Erythroblast (primary cell): Measurements from ENCODE around the gene ATG101.
"Not testable (repeated sequence)": the region's sequence is repeated elsewhere in the genome, so short reads cannot be mapped to it uniquely, and the experiment has no call there.

ENCODE experiments used
- DNase-seq, 2 experiments: peaks; one replicate each; lab custom pipeline; 2025; lab: John Stamatoyannopoulos, UW
- GATA1 ChIP-seq: IDR thresholded peaks from 2 replicates; pipeline ENCODE4 v1.6.1; 2011; ENCODE audit warnings: low read depth, mild to moderate bottlenecking, control low read depth, low read length, moderate library complexity
- POLR2A ChIP-seq: IDR thresholded peaks from 2 replicates; pipeline ENCODE4 v1.6.1; 2011; ENCODE audit warnings: mild to moderate bottlenecking, low read length

The ATG101 gene

GRCh38 chr12:52084491-52085231 lies 14.9 kb downstream of the ATG101 start:
- TF ChIP-seq GATA1: no peak
- no peak for TF ChIP-seq POLR2A
- DNase-seq: no peak

GRCh38 chr12:52085682-52086180 lies 16.0 kb downstream of the ATG101 start:
- DNase-seq: no peak
- TF ChIP-seq POLR2A (no peak), GATA1 (no peak)

DNA sequence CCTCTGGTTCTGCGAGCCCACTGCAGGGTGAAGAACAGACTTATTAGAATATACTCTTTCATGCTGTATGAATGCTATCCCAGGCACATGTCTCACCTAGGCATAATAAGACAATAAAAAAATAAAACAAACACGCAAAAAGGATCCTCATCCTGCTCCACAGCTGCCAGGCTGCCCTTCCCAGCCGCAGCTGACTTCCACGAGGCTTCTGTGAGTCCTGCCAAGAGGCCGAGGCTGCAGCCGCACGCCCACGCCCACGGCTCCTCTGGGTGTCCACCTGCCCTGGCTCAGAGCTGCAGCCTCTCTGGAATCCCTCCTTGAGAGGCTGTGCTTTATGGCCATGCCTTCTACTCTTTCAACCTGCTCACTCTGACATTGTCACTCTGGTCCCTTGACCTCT lies 16.6 kb downstream of the ATG101 start:
- DNase-seq: no peak
- TF ChIP-seq POLR2A (no peak), GATA1 (no peak)

- TF ChIP-seq GATA1 (no peak), POLR2A (no peak)
These were observed 17.4 kb downstream of the ATG101 start for GRCh38 chr12:52086944-52087835.

DNA sequence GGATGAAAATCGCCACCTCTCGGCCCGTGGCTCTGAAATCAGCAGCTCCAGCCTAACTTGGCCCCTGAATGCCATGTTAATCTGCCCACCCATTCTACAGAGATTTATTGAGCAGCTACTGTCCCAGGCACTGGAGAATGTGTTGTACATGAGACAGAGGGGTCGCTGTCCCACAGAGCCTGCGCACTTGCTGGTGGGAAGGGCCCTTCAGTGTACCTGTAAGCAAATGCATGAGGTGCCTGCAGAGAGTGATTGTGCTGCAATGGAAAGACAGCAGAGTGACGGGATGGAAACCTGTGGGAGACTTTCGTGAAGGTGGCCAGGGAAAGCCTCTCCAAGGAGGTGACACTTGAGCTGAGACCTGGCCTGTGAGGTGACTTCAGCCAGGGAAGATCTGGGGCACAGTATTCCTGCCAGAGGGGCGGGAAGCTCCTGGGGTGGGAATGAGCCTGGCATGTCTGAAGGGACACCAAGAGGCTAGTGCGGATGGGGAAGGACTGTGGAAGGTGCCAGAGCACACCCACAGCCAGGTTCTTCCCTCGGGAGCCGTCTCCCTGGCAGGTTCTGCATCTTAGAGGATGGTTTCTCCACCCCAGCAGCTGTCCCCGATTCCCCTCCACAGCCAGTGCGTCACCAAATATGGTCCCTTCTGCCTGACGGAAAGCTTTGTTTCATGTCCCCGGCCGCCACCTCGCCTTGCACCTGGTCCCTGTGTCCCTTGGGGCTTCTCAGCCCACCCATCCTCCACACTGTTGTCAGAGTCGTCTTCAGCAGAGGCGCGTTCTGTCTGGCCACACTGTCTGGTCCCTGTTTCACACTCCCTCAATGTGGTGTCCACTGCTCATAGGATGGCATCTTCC lies 18.4 kb downstream of the ATG101 start:
- no peak for DNase-seq
- no peak for TF ChIP-seq GATA1
- no peak for TF ChIP-seq POLR2A

More at GRCh38 chr12:52086944-52087835, 17.4 kb downstream of the ATG101 start:
- no peak for DNase-seq

GRCh38 chr12:52089491-52089890 lies 19.7 kb downstream of the ATG101 start:
- TF ChIP-seq GATA1 (no peak), POLR2A (no peak)
- no peak for DNase-seq

GRCh38 chr12:52090291-52090690 lies 20.5 kb downstream of the ATG101 start:
- TF ChIP-seq GATA1 (no peak), POLR2A (no peak)
- no peak for DNase-seq

DNA sequence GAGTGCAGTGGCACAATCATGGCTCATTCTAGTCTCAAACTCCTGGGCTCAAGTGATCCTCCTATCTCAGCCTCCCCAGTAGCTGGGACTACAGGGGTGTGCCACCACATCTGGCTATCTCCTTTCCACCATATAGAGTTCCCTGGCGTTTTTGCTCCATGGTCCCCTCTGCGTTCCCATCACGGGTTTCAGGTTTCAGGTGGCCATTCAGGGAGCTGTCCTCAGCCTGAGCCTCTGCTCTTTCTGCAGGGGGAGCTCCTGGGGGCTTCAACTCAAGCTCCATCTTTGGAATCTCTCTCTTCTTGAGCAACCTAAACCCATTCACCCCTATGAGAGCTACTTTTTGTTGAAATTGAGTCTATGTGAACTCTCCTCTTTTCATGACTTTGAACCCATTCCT lies 21.3 kb downstream of the ATG101 start:
- TF ChIP-seq POLR2A (no peak), GATA1 (no peak)
- no peak for DNase-seq

DNA sequence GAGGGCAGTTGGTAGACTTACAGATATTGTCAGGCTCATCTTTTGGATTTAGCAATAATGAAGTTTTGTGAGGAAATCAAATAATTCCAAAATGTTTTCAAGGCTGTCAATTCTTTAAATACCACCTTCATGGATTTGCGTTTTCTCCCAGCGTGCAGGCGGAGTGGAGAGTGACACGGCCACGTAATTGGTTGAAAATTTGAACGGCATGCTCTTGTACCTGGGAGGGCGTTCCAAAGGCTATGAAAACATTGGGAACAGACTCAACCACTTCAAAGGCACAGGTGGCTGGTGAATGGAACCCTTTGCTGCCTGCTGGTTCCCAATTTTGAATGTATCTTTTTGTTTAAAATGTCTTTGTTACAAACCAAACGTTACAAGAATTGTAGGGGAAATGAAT lies 22.1 kb downstream of the ATG101 start:
- no peak for DNase-seq
- no peak for TF ChIP-seq POLR2A

DNA sequence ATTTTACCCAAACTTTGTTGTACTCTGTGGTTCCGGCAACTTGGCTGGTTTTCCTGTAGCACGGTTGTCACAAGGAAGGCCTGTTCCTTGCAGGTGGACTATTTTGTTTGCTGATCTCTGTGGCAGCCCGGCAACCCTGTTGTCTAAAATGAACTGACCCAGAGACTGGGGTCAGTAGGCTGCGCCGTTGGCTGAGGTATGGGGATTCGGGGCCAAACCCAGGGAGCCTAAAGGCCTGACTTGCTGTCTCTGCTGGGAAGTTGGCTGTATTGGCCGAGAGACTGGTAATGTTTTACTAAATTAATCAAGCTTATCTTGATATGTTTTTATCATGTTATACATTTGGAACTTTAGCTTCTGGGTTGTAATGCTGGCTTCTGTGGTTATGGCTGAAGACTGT lies 23.6 kb downstream of the ATG101 start:
- DNase-seq: no peak
- TF ChIP-seq GATA1: no peak
- TF ChIP-seq POLR2A: no peak

DNA sequence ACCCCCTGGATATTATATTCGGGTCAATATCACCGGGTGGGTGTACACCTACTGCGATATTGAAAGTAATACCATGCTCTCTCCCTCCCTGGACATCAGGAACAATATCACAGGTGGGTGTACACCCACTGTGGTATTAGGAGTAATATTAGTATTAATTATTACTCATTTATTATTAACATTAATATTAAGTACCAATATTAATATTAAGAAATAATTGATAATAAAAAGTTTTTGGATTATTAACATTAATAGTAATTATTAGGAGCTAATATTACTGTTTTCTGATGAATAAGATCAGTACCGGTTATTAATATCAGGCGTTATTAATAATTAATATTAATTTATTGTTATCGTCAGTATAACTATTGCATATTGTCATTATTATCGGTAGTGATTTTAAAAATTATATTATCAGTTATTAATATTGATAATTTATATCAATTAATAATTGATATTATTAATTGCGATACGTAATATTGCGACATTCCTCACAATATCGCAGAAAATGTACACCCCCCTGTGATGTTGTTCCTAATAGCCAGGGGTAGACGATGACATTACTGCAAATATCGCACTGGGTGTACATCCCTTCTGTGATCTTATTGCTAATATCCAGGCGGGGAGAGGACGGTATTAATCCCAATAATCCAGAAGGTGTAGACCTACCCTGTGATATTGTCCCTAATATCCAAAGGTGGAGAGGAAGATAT lies 26.7 kb downstream of the ATG101 start:
- no peak for DNase-seq
- TF ChIP-seq GATA1 (no peak), POLR2A (no peak)

GRCh38 chr12:52097045-52097666 lies 27.4 kb downstream of the ATG101 start:
- TF ChIP-seq POLR2A: no peak
- TF ChIP-seq GATA1: no peak
- no peak for DNase-seq

DNA sequence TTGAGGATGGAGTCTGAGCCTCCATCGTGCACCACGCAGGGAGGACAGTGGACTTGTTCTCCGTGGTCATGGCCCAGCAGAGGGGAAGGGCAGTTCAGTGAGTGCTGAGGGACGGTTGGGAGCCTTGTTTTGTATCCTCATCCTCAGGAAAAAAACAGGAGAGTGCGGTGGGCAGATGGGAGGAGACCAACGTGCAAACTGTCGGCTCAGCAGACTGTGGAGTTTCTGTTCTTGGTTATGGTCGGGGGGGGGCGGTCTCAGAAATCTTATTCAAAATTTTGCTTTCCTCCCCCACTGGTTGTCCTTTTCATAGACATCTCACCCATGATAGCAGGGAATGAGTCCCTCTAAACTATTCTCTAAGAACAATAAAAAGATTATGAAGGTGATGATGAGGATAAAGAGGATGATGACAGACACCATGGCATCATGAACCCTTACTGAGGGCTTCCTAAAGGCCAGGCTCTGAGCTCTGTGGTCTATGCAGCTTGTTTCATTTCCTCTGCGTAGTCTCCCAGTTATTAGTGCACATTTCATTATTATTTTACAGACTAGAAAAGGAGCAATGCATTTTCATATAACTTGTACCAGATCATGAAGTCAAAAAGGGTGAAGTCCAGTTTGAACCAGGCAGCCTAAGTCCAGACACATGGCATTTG lies 34.8 kb downstream of the ATG101 start:
- not testable (repeated sequence) for DNase-seq

DNA sequence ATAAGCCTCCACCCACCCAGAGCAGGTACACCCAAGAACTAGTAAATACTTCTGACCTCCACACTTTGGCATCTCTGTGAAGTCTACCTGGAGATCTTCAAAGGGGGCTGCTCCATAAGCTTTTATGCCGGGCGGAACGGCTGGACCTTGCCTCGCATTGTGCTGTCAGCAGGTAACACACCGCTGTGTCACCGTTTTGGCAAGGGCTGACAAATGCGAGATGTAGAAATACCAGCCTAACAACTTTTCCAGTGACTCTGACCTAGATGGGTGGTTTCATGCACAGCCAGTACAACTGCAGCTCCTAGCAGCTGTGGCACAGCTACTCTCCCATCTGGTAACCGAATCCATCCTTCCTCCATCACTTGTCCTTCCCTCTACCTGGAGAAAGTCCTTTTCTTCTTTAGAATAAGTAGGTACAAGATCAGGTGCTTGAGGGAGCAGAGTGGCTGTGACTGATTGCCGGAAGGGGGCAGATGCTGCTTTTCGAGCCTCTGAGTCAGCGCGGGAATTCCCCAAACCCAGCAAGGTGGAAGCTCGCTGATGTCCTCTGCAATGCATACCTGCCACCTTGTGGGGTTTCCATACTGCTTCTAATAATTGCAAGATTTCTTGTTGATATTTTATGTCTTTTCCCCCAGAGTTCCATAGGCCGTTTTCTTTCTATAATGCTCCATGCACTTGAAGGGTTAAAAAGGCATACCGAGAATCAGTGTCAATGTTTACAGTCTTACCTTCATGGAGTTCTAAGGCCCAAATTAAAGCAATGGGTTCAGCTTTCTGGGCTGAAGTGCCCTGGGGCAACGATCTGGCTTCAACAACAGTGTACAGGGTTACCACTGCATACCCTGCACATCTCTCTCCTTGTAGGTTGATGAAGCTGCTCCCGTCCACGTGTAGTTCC lies 46.7 kb downstream of the ATG101 start:
- not testable (repeated sequence) for DNase-seq

- not testable (repeated sequence) for DNase-seq
These were observed 48.2 kb downstream of the ATG101 start for GRCh38 chr12:52117806-52118475.
